IPS-NIHi11 (cell line): Measurements from ENCODE around the gene AP1M1.
A peak's percentile ranks its signal among the peaks of the same experiment; 100 is the strongest.
"Not testable (repeated sequence)": the region's sequence is repeated elsewhere in the genome, so short reads cannot be mapped to it uniquely, and the experiment has no call there.

Source experiments
- DNase-seq: peaks from one replicate; pipeline ENCODE4 v3.0.0; 2012; ENCODE audit warnings: mixed read lengths, low spot score

Gene AP1M1

GRCh38 chr19:16197622-16198369 is at the start of gene AP1M1:
AP1M1 (plus strand) TSS chr19:16197911; CDS start chr19:16198027, 116 bp downstream.
- peak; percentile 99 for DNase-seq

GRCh38 chr19:16148443-16149229 is 49.1 kb upstream of the AP1M1 start:
- DNase-seq = no peak

GRCh38 chr19:16153582-16154336 is 44.0 kb upstream of the AP1M1 start:
- DNase-seq = peak; percentile 12

- no peak for DNase-seq
These were observed 43.2 kb upstream of the AP1M1 start for GRCh38 chr19:16154557-16154956.

GRCh38 chr19:16155128-16155527 is 42.6 kb upstream of the AP1M1 start:
- no peak for DNase-seq

- DNase-seq = no peak
These were observed 40.8 kb upstream of the AP1M1 start for GRCh38 chr19:16156904-16157303.

- DNase-seq = no peak
These were observed 40.1 kb upstream of the AP1M1 start for GRCh38 chr19:16157601-16158000.

GRCh38 chr19:16159655-16160054 is 38.1 kb upstream of the AP1M1 start:
- DNase-seq = no peak

GRCh38 chr19:16160445-16160942 is 37.2 kb upstream of the AP1M1 start:
- no peak for DNase-seq

GRCh38 chr19:16160943-16161560 is 36.7 kb upstream of the AP1M1 start:
- no peak for DNase-seq

- DNase-seq = no peak
These were observed 35.9 kb upstream of the AP1M1 start for GRCh38 chr19:16161840-16162239.

- DNase-seq = no peak
These were observed 33.4 kb upstream of the AP1M1 start for GRCh38 chr19:16164222-16164890.

GRCh38 chr19:16166417-16166816 is 31.3 kb upstream of the AP1M1 start:
- DNase-seq = no peak

- DNase-seq = no peak
These were observed 30.7 kb upstream of the AP1M1 start for GRCh38 chr19:16167055-16167454.

GRCh38 chr19:16168465-16169081 is 29.1 kb upstream of the AP1M1 start:
- DNase-seq = no peak

GRCh38 chr19:16170134-16170533 is 27.6 kb upstream of the AP1M1 start:
- DNase-seq = no peak

GRCh38 chr19:16175954-16176353 is 21.8 kb upstream of the AP1M1 start:
- DNase-seq = no peak

GRCh38 chr19:16178866-16179265 is 18.8 kb upstream of the AP1M1 start:
- DNase-seq = not testable (repeated sequence)

- no peak for DNase-seq
These were observed 17.1 kb upstream of the AP1M1 start for GRCh38 chr19:16180611-16181010.

GRCh38 chr19:16184665-16185122 is 13.0 kb upstream of the AP1M1 start:
- DNase-seq = no peak
